ENCODE data around the gene MAP3K12. TPM values are rescaled to one million over a fixed set of nuclear protein-coding genes. Genes with fewer than 3 reads are reported as not detected.

MAP3K12 gene
- total and polyA plus RNA-seq, 10 of the 15 experiments (the other 5 are each of a cell fraction or from before 2014, with no cell fraction given) = 0.45 to 14.9 (median 6.9) TPM

DNA sequence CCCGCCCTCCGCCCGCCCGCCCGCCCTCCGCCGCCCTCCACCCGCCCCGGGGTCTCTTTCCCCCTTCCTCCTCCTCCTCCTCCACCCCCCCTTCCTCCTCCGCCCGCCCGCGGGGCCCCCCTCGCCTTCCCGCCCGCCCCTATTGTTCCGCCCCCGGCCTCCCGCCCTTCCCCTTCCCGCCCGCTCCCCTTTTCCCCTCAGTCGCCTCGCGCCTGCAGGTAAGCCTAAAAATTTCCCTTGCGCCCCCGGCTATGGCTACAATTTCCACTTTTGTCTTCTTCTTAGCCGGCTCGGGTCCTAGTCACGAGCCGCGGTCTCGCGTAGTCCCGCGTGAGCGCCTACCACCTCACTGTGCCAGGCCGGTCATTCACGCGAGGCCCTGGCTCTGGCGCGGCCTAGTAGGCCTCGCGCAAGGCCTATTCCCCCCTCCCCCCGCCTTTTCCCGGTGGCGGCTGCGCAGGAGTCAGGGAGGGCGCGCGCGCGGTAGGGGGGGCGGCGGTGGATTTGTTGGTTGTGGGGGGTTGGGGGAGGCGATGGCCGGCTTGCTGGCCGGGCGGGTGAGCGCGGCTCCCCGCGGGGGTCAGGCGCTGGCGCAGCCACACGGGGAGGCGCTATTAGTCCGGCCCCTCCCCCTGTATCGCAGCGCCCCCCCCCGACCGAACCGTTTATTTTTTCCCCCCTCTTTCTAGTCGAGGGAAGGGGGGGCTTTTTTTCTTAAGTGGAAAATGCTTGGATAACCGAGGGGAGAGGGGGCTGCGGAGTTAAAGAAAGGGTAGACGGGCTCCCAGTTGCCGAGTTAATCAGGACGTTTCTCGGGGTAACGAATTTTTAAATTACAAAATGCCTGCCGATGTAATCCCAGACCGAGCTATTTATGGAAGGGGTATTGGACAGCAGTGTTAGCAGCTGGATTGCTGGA, 46.8 kb downstream of the MAP3K12 start (continued):
- TF ChIP-seq, protein P1, sequence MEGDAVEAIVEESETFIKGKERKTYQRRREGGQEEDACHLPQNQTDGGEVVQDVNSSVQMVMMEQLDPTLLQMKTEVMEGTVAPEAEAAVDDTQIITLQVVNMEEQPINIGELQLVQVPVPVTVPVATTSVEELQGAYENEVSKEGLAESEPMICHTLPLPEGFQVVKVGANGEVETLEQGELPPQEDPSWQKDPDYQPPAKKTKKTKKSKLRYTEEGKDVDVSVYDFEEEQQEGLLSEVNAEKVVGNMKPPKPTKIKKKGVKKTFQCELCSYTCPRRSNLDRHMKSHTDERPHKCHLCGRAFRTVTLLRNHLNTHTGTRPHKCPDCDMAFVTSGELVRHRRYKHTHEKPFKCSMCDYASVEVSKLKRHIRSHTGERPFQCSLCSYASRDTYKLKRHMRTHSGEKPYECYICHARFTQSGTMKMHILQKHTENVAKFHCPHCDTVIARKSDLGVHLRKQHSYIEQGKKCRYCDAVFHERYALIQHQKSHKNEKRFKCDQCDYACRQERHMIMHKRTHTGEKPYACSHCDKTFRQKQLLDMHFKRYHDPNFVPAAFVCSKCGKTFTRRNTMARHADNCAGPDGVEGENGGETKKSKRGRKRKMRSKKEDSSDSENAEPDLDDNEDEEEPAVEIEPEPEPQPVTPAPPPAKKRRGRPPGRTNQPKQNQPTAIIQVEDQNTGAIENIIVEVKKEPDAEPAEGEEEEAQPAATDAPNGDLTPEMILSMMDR (IDR thresholded peaks at IDR 0.05 in 2 of 3, conservative IDR thresholded peaks at IDR 0.05 in 1 of 3; ENCODE audit: control insufficient read depth in 2 of 3, extremely low read depth in 1 of 3, insufficient read depth in 1 of 3, low read depth in 3 of 3, low read length in 3 of 3) = peak; percentile 28 to 49 (median 49); a peak in 5 of 6 replicates
- TF ChIP-seq, protein P2, sequence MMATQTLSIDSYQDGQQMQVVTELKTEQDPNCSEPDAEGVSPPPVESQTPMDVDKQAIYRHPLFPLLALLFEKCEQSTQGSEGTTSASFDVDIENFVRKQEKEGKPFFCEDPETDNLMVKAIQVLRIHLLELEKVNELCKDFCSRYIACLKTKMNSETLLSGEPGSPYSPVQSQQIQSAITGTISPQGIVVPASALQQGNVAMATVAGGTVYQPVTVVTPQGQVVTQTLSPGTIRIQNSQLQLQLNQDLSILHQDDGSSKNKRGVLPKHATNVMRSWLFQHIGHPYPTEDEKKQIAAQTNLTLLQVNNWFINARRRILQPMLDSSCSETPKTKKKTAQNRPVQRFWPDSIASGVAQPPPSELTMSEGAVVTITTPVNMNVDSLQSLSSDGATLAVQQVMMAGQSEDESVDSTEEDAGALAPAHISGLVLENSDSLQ (IDR thresholded peaks at IDR 0.05) = peak; percentile 31
- TF ChIP-seq TBL1XR1 (IDR thresholded peaks at IDR 0.05; ENCODE audit: low read depth, low read length) (peak; percentile 58; the same call in 1 of the 2 replicates), CHD4 (IDR thresholded peaks at IDR 0.05) (no peak), LARP7 (IDR thresholded peaks at IDR 0.05) (peak; percentile 82), CBX3 (IDR thresholded peaks at IDR 0.05; ENCODE audit: borderline replicate concordance, low read depth) (no peak), MEF2B (IDR thresholded peaks at IDR 0.05; ENCODE audit: partially characterized antibody, poor library complexity, severe bottlenecking) (no peak), TAF1 (IDR thresholded peaks at IDR 0.05; ENCODE audit: borderline replicate concordance, low read depth, low read length) (peak; percentile 22; the same call in 1 of the 2 replicates), SPI1 (IDR thresholded peaks at IDR 0.05; ENCODE audit: borderline replicate concordance, insufficient read depth, low read depth, low read length) (no peak), CHD1 (IDR thresholded peaks at IDR 0.05; ENCODE audit: low read depth, low read length) (peak; percentile 95; the same call in 1 of the 2 replicates), RCOR1 (conservative IDR thresholded peaks at IDR 0.05; ENCODE audit: low read depth, low read length) (no peak), YY1 (IDR thresholded peaks at IDR 0.05; ENCODE audit: low read depth, low read length) (peak; percentile 78), ZSCAN29 (IDR thresholded peaks at IDR 0.05) (peak; percentile 47; the same call in 1 of the 2 replicates), ATF7 (IDR thresholded peaks at IDR 0.05; ENCODE audit: low read depth) (no peak), SREBF2 (IDR thresholded peaks at IDR 0.05; ENCODE audit: low read length) (no peak), MYC (IDR thresholded peaks at IDR 0.05; ENCODE audit: insufficient read depth, insufficient read length, insufficient replicate concordance, low read length, severe bottlenecking) (peak; percentile 83), BHLHE40 (IDR thresholded peaks at IDR 0.05; ENCODE audit: borderline replicate concordance in 1 of 2, low read depth in 2 of 2, low read length in 1 of 2) (peak; percentile 60 to 78)
- TF ChIP-seq, protein P3, sequence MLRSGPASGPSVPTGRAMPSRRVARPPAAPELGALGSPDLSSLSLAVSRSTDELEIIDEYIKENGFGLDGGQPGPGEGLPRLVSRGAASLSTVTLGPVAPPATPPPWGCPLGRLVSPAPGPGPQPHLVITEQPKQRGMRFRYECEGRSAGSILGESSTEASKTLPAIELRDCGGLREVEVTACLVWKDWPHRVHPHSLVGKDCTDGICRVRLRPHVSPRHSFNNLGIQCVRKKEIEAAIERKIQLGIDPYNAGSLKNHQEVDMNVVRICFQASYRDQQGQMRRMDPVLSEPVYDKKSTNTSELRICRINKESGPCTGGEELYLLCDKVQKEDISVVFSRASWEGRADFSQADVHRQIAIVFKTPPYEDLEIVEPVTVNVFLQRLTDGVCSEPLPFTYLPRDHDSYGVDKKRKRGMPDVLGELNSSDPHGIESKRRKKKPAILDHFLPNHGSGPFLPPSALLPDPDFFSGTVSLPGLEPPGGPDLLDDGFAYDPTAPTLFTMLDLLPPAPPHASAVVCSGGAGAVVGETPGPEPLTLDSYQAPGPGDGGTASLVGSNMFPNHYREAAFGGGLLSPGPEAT (IDR thresholded peaks at IDR 0.05; ENCODE audit: low read depth) = 0 out of 2 replicates have a peak, but pooled peaks have one; percentile 36
- TF ChIP-seq, protein P4, sequence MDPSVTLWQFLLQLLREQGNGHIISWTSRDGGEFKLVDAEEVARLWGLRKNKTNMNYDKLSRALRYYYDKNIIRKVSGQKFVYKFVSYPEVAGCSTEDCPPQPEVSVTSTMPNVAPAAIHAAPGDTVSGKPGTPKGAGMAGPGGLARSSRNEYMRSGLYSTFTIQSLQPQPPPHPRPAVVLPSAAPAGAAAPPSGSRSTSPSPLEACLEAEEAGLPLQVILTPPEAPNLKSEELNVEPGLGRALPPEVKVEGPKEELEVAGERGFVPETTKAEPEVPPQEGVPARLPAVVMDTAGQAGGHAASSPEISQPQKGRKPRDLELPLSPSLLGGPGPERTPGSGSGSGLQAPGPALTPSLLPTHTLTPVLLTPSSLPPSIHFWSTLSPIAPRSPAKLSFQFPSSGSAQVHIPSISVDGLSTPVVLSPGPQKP (IDR thresholded peaks at IDR 0.05; ENCODE audit: low read depth, low read length) = peak; percentile 36; the same call in 1 of the 2 replicates
- TF ChIP-seq, protein P5, sequence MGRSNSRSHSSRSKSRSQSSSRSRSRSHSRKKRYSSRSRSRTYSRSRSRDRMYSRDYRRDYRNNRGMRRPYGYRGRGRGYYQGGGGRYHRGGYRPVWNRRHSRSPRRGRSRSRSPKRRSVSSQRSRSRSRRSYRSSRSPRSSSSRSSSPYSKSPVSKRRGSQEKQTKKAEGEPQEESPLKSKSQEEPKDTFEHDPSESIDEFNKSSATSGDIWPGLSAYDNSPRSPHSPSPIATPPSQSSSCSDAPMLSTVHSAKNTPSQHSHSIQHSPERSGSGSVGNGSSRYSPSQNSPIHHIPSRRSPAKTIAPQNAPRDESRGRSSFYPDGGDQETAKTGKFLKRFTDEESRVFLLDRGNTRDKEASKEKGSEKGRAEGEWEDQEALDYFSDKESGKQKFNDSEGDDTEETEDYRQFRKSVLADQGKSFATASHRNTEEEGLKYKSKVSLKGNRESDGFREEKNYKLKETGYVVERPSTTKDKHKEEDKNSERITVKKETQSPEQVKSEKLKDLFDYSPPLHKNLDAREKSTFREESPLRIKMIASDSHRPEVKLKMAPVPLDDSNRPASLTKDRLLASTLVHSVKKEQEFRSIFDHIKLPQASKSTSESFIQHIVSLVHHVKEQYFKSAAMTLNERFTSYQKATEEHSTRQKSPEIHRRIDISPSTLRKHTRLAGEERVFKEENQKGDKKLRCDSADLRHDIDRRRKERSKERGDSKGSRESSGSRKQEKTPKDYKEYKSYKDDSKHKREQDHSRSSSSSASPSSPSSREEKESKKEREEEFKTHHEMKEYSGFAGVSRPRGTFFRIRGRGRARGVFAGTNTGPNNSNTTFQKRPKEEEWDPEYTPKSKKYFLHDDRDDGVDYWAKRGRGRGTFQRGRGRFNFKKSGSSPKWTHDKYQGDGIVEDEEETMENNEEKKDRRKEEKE (IDR thresholded peaks at IDR 0.05) = no peak
